Dendritic cell treated with granulocyte-macrophage colony-stimulating factor and Interleukin-4, amounts not matched to agents 40 ng/mL and 50 ng/mL, for 4 days (primary cell): Measurements from ENCODE around the gene HOXB1.

Experiments used
- H3K27ac Mint-ChIP-seq: one replicate; pipeline ENCODE4 v1.8.0; 2022; ENCODE audit warnings: mild to moderate bottlenecking, mixed read lengths
- H3K27me3 Mint-ChIP-seq: one replicate; pipeline ENCODE4 v1.8.0; 2022; ENCODE audit warnings: mild to moderate bottlenecking, mixed read lengths
- H3K36me3 Mint-ChIP-seq: one replicate; pipeline ENCODE4 v1.8.0; 2022; ENCODE audit warnings: low read depth, mixed read lengths
- H3K4me1 Mint-ChIP-seq: one replicate; pipeline ENCODE4 v1.8.0; 2022; ENCODE audit warnings: low read depth, mixed read lengths
- H3K4me3 Mint-ChIP-seq: one replicate; pipeline ENCODE4 v1.8.0; 2022; ENCODE audit warnings: mild to moderate bottlenecking, moderate library complexity, mixed read lengths
- H3K9me3 Mint-ChIP-seq: one replicate; pipeline ENCODE4 v1.8.0; 2022; ENCODE audit warnings: mixed read lengths
- intact Hi-C: fragments of 100-400 bp; cut with micrococcal nuclease; formaldehyde crosslinking; loops from one replicate; pipeline ENCODE4 v1.15.0; 2022

The HOXB1 gene

DNA sequence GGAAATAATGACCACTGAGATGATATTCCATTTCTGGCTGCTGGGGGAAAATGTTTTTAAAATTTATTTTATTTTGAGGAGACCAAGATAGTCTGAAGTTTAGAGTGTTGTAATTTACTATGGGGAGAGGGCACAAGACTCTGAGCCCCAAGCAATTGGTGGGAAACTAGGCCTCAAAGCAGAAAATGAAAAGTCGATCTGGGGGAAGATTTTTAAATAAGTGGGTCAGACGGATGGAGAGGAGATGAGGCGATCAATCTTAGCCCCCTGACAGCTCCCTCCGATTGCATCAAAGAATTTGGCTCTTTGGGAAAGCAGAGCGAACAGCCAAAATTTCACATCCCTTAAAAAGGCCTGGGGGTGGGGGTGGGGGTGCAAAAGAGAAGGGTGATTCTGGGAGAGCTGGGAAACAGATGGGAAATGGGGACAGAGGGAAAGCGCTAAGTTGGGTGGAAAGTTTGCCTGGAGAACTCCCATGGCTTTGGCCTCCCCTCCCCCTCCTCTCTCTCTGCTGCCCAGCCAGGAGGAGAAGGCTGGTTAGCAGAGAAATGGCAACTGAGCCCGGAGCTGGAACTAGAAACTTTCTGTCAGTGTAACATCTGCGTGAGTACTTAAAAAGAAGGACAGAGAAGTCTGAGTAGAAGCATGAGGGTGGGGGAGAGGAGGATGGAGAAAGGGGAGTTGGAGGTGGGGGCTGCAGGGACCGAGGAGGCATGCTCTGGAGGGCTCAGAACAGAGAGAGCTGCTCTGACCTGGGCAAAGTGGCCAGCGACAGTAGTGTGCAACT is 15.5 kb upstream of the HOXB1 start:
- Mint-ChIP-seq H3K27ac (no peak overlapping the region), H3K9me3 (no peaks in the 10 kb centered on the region), H3K4me1 (peaks cover 54% of the 10 kb centered on the region), H3K4me3 (no peak overlapping the region), H3K36me3 (peaks cover 19% of the 10 kb centered on the region), H3K27me3 (peaks cover 77% of the 10 kb centered on the region)
- intact Hi-C loops: loop anchor here (10.0 kb wide), 1 partner anchor 52 kb away; no protein-coding TSS in a partner anchor

DNA sequence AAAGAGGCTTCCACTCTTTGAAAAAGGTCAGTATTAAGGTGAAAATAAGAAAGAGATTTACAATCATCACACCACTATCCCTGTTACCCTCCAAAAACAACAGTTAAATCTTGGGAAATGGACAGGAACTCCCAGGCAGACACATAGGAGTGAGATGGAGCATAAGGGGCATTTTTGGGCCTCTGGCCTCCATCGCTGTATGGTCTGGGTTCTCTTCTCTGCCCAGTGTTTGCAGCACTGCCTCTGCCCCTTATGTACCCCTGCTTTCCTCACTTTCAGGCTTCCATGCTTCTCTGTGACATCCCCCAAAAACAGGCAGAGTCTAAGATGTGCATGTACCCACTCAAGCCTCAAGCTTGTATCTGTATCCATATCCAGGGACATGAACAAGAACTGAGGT is 14.7 kb upstream of the HOXB1 start:
- intact Hi-C loops: loop anchor here (10.0 kb wide), 1 partner anchor 51 kb away; no protein-coding TSS in a partner anchor
- Mint-ChIP-seq H3K9me3 (no peaks in the 10 kb centered on the region), H3K36me3 (peaks cover 20% of the 10 kb centered on the region), H3K27me3 (peaks cover 83% of the 10 kb centered on the region), H3K4me3 (no peak overlapping the region), H3K27ac (peak overlapping the region; percentile 86), H3K4me1 (peaks cover 59% of the 10 kb centered on the region)

DNA sequence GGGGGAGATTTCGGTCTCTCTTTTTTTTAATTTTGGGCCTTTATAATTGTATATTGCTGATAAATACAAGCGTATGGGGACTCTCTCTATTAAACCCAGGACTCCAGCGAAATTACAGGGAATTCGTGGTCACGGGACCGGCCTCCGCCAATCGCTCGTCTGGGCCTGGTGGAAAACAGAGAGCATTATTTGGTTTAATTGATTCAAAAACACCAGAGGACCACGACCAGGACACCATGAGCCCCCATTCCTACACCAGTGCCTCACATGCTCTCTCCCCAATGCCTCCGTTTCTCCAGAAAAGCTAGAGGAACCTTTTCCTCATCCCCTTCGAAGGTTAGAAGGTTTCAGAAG is 14.2 kb upstream of the HOXB1 start, which contains the start of gene HOXB2:
HOXB2 (minus strand) TSS at position 88 of the 354 bp plus-strand sequence. CDS start 198 bp downstream, outside the sequence.
- peak within 1 kb of the TSS; percentile 86 for H3K27ac Mint-ChIP-seq

DNA sequence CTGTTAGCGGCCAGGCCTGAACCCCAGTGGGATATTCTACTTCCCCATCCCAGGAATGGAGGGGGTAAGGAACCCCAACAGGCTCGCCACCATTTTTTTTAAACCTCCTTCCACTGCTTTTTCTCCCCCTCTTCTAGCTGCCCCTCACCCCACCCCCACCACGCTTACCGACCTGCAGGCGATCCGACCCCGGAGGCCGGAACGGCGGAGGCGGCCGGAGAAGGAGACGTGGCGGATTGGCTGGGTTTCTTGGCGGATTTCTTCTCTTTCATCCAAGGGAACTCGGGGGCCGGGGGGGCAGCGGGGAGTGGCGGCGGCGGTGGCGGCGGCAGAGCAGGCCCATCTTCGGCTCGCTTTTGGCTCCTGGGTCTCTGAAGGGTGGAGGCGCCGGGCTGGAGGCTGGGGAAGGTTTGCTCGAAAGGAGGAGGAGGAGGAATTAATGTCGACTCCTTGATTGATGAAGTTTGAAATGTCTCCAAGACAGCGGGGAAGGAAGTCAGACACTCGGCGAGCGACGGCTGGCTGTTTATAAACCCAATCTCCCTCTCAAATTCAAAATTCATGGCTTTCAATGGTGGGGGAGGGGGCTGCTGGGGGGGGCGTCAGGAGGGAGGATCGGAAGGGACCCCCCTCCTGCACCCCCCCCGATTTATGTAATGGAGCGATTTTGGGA is 13.7 kb upstream of the HOXB1 start:
- peaks cover 59% of the 10 kb centered on the region for H3K4me1 Mint-ChIP-seq
- peak overlapping the region; percentile 81 for H3K4me3 Mint-ChIP-seq
- peak overlapping the region; percentile 86 for H3K27ac Mint-ChIP-seq
- peaks cover 85% of the 10 kb centered on the region for H3K27me3 Mint-ChIP-seq
- H3K9me3 Mint-ChIP-seq: no peaks in the 10 kb centered on the region
- H3K36me3 Mint-ChIP-seq: peaks cover 20% of the 10 kb centered on the region
- intact Hi-C loops: loop anchor here (10.0 kb wide), 1 partner anchor 50 kb away; no protein-coding TSS in a partner anchor

More for the DNA sequence above, 14.2 kb upstream of the HOXB1 start, which contains the start of gene HOXB2:
- H3K9me3 Mint-ChIP-seq: no peaks in the 10 kb centered on the region
- H3K36me3 Mint-ChIP-seq: peaks cover 20% of the 10 kb centered on the region
- peak within 1 kb of the TSS; percentile 81 for H3K4me3 Mint-ChIP-seq
- intact Hi-C loops: loop anchor here (10.0 kb wide), 1 partner anchor 50 kb away; no protein-coding TSS in a partner anchor
- peaks cover 59% of the 10 kb centered on the region for H3K4me1 Mint-ChIP-seq
- H3K27me3 Mint-ChIP-seq: peaks cover 83% of the 10 kb centered on the region

DNA sequence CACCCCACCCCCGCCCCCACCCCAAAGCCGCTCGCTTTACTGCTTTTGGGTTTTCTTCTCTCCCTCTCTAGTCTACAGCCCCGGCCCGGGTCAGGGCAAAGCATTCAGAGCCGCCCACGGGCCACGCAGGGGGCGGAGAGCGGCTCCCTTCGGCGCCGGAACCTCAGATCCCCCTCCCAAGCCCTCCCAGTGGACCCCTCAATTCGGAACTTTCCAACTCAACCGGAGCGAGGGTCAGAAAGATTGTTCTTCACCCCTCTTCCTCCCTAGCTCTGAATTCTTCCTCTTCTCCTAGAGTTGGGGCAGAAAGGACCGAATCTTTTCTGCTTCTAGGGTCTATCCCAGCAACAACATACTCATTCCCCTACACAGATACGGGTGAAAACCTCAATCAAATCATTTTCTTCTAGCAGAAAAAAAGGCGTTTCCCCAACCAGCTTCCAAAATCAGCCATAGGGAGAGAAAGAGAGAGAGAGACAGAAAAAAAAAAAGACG is 13.1 kb upstream of the HOXB1 start:
- Mint-ChIP-seq H3K27ac (peak overlapping the region; percentile 86), H3K4me3 (peak overlapping the region; percentile 81), H3K27me3 (peaks cover 87% of the 10 kb centered on the region), H3K4me1 (peaks cover 59% of the 10 kb centered on the region), H3K9me3 (no peaks in the 10 kb centered on the region), H3K36me3 (peaks cover 20% of the 10 kb centered on the region)
- intact Hi-C loops: loop anchor here (10.0 kb wide), 1 partner anchor 49 kb away; no protein-coding TSS in a partner anchor

DNA sequence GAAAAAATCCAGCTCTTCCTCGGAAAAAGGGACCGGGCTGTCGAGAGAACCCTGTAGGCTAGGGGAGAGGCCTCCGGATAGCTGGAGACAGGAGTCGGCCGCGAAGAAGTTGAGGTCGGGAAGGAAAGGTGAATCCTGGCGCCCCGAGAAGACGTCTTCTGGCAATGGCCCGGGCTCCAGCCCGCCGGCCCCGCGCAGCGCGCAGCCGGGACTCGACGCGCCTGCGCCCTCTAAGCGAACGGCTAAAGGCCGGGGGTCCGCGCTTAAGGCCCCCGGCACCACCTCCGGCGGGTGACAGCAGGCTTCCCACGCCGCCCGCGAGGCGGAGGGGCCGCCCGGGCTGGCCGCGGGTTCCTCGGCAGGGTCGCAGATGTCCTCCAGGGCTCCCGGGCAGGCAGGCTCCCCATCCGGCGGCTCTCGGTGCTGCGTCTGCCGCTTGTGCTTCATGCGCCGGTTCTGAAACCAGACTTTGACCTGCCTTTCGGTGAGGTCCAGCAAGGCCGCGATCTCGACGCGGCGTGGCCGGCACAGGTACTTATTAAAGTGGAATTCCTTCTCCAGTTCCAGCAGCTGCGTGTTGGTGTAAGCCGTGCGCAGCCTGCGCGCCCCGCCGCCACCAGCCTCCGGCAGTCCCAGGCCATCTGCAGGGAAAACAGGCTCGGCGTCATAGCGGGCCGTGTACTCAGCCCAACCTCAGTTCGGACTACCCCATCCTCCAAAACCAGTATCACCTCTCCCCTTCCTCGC is 12.5 kb upstream of the HOXB1 start:
- H3K4me1 Mint-ChIP-seq: peaks cover 59% of the 10 kb centered on the region
- intact Hi-C loops: loop anchor here (10.0 kb wide), 1 partner anchor 48 kb away; no protein-coding TSS in a partner anchor
- peaks cover 83% of the 10 kb centered on the region for H3K27me3 Mint-ChIP-seq
- peaks cover 20% of the 10 kb centered on the region for H3K36me3 Mint-ChIP-seq
- peak overlapping the region; percentile 81 for H3K4me3 Mint-ChIP-seq
- no peaks in the 10 kb centered on the region for H3K9me3 Mint-ChIP-seq
- peak overlapping the region; percentile 86 for H3K27ac Mint-ChIP-seq

DNA sequence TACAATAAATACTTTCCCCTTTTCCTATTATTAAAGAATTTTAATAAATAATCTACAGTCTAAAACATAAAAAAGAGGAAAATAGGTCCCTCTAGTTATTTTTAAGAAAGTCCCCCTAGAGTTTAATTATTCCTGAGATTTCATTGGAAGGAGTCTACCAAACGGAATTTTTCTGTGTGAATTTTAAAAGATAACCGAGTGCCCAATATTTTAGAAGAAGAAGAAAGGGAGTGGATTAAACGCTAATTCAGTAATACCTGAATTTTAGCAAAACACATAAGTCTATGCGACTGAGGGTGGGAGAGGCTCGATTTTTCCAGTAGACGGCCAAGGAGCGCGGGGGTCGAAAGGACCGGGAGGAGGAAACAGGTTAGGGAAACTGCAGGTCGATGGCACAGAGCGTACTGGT is 11.9 kb upstream of the HOXB1 start:
- Mint-ChIP-seq H3K9me3 (no peaks in the 10 kb centered on the region), H3K27me3 (peaks cover 78% of the 10 kb centered on the region), H3K4me1 (peaks cover 55% of the 10 kb centered on the region), H3K4me3 (peak overlapping the region; percentile 81), H3K36me3 (peaks cover 20% of the 10 kb centered on the region), H3K27ac (peak overlapping the region; percentile 86)
- intact Hi-C loops: loop anchor here (10.0 kb wide), 1 partner anchor 48 kb away; no protein-coding TSS in a partner anchor

DNA sequence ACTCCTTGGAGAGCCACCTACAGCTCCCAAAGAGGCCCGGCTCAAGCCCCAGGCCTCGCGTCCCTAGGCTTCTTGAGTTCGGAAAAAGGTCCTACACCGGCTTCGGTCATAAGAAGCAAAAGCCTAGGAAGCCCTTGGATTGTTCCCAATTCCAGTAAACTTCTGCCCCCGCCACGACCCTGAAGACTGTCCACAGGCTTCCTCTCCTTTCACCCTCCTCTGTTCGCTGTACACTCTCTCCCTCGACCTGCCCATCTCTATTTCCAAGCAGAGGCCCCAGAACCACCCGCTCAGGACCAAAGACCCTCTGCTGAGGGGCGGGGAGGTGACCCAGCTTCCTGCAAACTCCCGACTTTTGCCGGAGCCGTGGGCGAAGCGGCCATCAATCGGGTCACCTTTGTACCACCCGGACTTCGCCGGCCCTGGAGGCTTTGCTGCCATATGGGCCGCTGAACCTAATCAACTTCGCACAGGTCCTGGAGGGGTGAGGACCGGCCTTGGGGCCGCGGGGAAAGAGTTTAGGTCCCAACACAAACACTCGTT is 11.4 kb upstream of the HOXB1 start:
- no peaks in the 10 kb centered on the region for H3K9me3 Mint-ChIP-seq
- peak overlapping the region; percentile 86 for H3K27ac Mint-ChIP-seq
- H3K27me3 Mint-ChIP-seq: peaks cover 78% of the 10 kb centered on the region
- H3K4me1 Mint-ChIP-seq: peaks cover 53% of the 10 kb centered on the region
- H3K36me3 Mint-ChIP-seq: peaks cover 20% of the 10 kb centered on the region
- intact Hi-C loops: loop anchor here (10.0 kb wide), 1 partner anchor 47 kb away; no protein-coding TSS in a partner anchor
- peak overlapping the region; percentile 75 for H3K4me3 Mint-ChIP-seq

DNA sequence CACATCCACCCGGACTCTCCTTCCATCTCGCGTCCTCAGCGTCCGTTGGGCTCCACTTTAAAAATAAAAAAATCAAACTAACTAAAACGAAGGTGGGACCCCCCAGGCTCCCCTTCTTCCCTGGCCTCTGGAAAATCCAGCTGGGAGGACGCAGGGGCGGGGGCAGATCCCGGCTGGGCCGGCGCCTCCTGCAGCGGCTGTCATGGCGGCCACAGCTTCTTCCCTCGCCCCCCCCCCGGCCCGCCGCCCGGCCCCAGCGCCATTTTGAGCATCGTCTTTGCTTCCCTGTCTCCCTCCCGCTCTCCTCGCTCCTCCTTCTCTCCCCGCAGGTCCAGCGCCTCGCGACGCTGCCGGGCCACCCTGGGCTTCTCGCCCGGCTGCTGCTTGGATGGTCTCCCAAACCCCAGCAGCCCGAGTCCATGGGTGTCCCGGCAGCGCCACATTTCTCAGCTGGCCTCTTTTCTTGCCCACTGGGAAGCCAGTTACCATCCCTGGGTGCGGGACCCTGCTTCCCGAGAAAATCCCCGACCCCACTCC is 10.8 kb upstream of the HOXB1 start:
- intact Hi-C loops: loop anchor here (10.0 kb wide), 1 partner anchor 47 kb away; no protein-coding TSS in a partner anchor
- H3K27me3 Mint-ChIP-seq: peaks cover 75% of the 10 kb centered on the region
- no peaks in the 10 kb centered on the region for H3K9me3 Mint-ChIP-seq
- peak overlapping the region; percentile 86 for H3K27ac Mint-ChIP-seq
- H3K36me3 Mint-ChIP-seq: peaks cover 20% of the 10 kb centered on the region
- H3K4me3 Mint-ChIP-seq: peak overlapping the region; percentile 75
- peaks cover 53% of the 10 kb centered on the region for H3K4me1 Mint-ChIP-seq

DNA sequence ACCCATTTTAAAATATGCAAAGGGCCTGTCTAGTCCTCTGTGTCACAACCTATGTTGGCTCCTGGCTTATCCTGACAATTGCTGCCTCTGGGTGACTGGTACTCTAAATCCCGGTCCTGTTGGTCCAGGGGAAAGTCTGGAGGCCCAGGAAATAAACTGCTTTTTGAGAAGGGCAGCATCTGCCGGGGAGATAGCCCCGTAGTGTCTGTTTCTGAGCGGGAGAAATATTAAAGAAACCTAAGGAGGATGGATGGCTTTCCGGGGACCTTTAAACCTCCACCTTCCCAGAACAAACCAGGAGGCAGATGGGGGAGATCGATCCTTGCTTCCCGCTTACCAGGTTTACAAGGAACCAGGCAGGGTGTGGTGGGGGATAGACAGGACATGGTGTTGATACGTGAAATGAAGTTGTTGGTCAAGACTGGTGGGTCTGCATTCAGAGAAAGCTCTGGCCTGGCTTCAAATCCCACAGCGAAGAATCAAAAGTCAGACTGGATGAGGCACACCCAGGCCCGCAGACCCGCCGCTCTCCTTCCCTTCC is 10.3 kb upstream of the HOXB1 start:
- H3K27me3 Mint-ChIP-seq: peaks cover 72% of the 10 kb centered on the region
- peak overlapping the region; percentile 75 for H3K4me3 Mint-ChIP-seq
- H3K4me1 Mint-ChIP-seq: peaks cover 47% of the 10 kb centered on the region
- H3K9me3 Mint-ChIP-seq: no peaks in the 10 kb centered on the region
- intact Hi-C loops: loop anchor here (10.0 kb wide), 1 partner anchor 46 kb away; no protein-coding TSS in a partner anchor
- H3K36me3 Mint-ChIP-seq: peaks cover 20% of the 10 kb centered on the region
- H3K27ac Mint-ChIP-seq: peak overlapping the region; percentile 86

DNA sequence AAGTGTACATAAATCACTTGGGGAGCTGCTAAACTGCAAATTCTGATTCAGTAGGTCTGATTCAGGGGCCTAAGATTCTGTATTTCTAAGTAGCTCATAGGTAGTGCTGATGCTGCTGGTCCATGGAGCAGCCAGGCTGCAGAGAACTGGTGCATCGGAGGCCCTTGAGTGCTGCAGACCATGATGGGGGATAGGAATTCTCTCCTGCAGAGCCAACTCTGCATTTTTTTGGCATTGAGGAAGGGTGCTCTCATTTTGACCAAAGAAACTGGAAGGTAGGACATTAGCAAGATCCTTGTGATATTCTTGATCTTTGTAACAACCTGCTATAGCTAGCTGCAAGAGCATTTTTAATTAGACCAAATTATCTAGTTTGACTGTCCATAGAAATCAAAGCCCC is 9.4 kb upstream of the HOXB1 start:
- H3K36me3 Mint-ChIP-seq: peaks cover 20% of the 10 kb centered on the region
- H3K4me1 Mint-ChIP-seq: peaks cover 40% of the 10 kb centered on the region
- H3K9me3 Mint-ChIP-seq: no peaks in the 10 kb centered on the region
- intact Hi-C loops: loop anchor here (10.0 kb wide), 1 partner anchor 45 kb away; no protein-coding TSS in a partner anchor
- no peak overlapping the region for H3K27ac Mint-ChIP-seq
- peaks cover 63% of the 10 kb centered on the region for H3K27me3 Mint-ChIP-seq
- H3K4me3 Mint-ChIP-seq: no peak overlapping the region

DNA sequence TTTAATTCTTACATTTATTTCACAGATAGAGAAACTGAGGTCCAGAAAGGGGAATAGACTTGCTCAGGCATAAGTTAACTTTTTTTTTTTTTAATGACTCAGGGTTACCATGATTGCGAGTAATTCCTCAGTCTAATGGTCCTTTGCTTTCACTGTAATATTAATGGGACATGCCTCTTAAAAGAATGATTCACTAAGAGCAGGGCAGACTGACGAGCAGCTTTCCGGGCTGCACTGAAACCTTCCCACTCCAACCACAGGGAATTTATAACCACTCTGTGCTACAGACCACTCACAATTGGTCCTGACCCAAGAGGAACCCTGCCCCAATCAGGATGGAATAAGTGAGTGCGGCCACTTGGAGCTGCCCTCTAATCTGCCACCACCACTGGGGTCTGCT is 8.4 kb upstream of the HOXB1 start:
- Mint-ChIP-seq H3K4me3 (no peak overlapping the region), H3K9me3 (no peaks in the 10 kb centered on the region), H3K36me3 (peaks cover 19% of the 10 kb centered on the region), H3K27ac (no peak overlapping the region), H3K4me1 (peaks cover 30% of the 10 kb centered on the region), H3K27me3 (peaks cover 53% of the 10 kb centered on the region)
- intact Hi-C loops: no loop called here
